Right atrium auricular region (tissue), 2 donors: Measurements from ENCODE around the gene STXBP1. TPM values are rescaled to one million over a fixed set of nuclear protein-coding genes. Genes with fewer than 3 reads are reported as not detected.

Source experiments
- DNase-seq: peaks from one replicate; pipeline ENCODE4 v3.0.0-alpha.2; 2019; ENCODE audit warnings: low spot score
- H3K27ac ChIP-seq, 2 donors: fragments of 200-600 bp; sonication (generic); 1 replicate in 1 of 2; 2 replicates in 1 of 2; pipeline ENCODE4 v1.5.1; 2016 to 2019
- H3K27me3 ChIP-seq, 2 donors: fragments of 200-600 bp; sonication (generic); one replicate each; pipeline versions ENCODE4 v1.5.1 to v1.6.0; 2017 to 2019
- H3K36me3 ChIP-seq: fragments of 200-600 bp; sonication (generic); one replicate; pipeline ENCODE4 v1.5.1; 2016
- H3K4me1 ChIP-seq, 2 donors: fragments of 200-600 bp; sonication (generic); one replicate each; pipeline versions ENCODE4 v1.5.1 to v1.6.0; 2017 to 2019
- H3K4me3 ChIP-seq, 2 donors: fragments of 200-600 bp; sonication (generic); 1 replicate in 1 of 2; 2 replicates in 1 of 2; pipeline ENCODE4 v1.5.1; 2017 to 2019; ENCODE audit warnings: mild to moderate bottlenecking in 1 of 2, moderate library complexity in 1 of 2
- H3K9me3 ChIP-seq, 2 donors: fragments of 200-600 bp; sonication (generic); one replicate each; pipeline ENCODE4 v1.5.1; 2019
- CTCF ChIP-seq, 2 donors: fragments of 200-600 bp; sonication (generic); IDR thresholded peaks; one replicate each; pipeline ENCODE4 v1.5.1; 2019; ENCODE audit warnings: antibody characterized with exemption in 2 of 2
- total RNA-seq, 2 donors: library from RNA; depleted of rRNA; stranded (reverse); fragments of >200 nt; gene quantifications; one replicate each; pipeline ENCODE4 v1.1.0, GENCODE V29; 2016

STXBP1 gene
- total RNA-seq, 2 donors from 2014 or later, result 44.9 to 72.8 TPM

- Histone ChIP-seq H3K36me3 (peaks cover 20% of the 10 kb centered on the region), H3K4me1 (peaks cover 0 to under 1% of the 10 kb centered on the region in 2 donors)
These were observed 81.6 kb downstream of the STXBP1 start for GRCh38 chr9:127693697-127694096.

GRCh38 chr9:127694890-127695720 lies 83.0 kb downstream of the STXBP1 start:
- Histone ChIP-seq H3K4me3 (no peak overlapping the region), H3K27me3 (no peaks in the 10 kb centered on the region), H3K27ac (no peak overlapping the region), H3K4me1 (peaks cover 0 to 8% of the 10 kb centered on the region in 2 donors), H3K9me3 (no peaks in the 10 kb centered on the region), H3K36me3 (peaks cover 19% of the 10 kb centered on the region)
- no peak for DNase-seq
- TF ChIP-seq CTCF (IDR thresholded peaks at IDR 0.05), result no peak

More at GRCh38 chr9:127693697-127694096, 81.6 kb downstream of the STXBP1 start:
- DNase-seq, result no peak
- H3K4me3 ChIP-seq, result no peak overlapping the region
- no peaks in the 10 kb centered on the region for H3K9me3 ChIP-seq
- no peak overlapping the region for H3K27ac ChIP-seq
- no peaks in the 10 kb centered on the region for H3K27me3 ChIP-seq
- TF ChIP-seq CTCF (IDR thresholded peaks at IDR 0.05), result no peak

GRCh38 chr9:127697575-127697974 lies 85.5 kb downstream of the STXBP1 start:
- no peaks in the 10 kb centered on the region for H3K9me3 ChIP-seq
- no peak overlapping the region for H3K4me3 ChIP-seq
- no peaks in the 10 kb centered on the region for H3K36me3 ChIP-seq
- no peak for TF ChIP-seq CTCF (IDR thresholded peaks at IDR 0.05)
- no peak for DNase-seq
- no peaks in the 10 kb centered on the region for H3K27me3 ChIP-seq
- H3K4me1 ChIP-seq, result peaks cover 0 to 8% of the 10 kb centered on the region in 2 donors
- no peak overlapping the region for H3K27ac ChIP-seq

- Histone ChIP-seq H3K36me3 (no peaks in the 10 kb centered on the region), H3K4me1 (peaks cover 0 to 8% of the 10 kb centered on the region in 2 donors), H3K27me3 (no peaks in the 10 kb centered on the region), H3K9me3 (no peaks in the 10 kb centered on the region), H3K4me3 (no peak overlapping the region), H3K27ac (peak overlapping the region; percentile 84 to 89)
- TF ChIP-seq CTCF (IDR thresholded peaks at IDR 0.05), result no peak
- DNase-seq, result no peak
These were observed 86.3 kb downstream of the STXBP1 start for GRCh38 chr9:127698386-127698785.

GRCh38 chr9:127698985-127699670 lies 87.1 kb downstream of the STXBP1 start:
- H3K9me3 ChIP-seq, result no peaks in the 10 kb centered on the region
- DNase-seq, result peak; percentile 99
- no peaks in the 10 kb centered on the region for H3K36me3 ChIP-seq
- H3K4me3 ChIP-seq, result peak overlapping the region in 1 of 2 donors; percentile 38
- H3K27me3 ChIP-seq, result no peaks in the 10 kb centered on the region
- H3K4me1 ChIP-seq, result peaks cover 0 to 8% of the 10 kb centered on the region in 2 donors
- peak in 1 of 2 donors; percentile 37 for TF ChIP-seq CTCF (IDR thresholded peaks at IDR 0.05)
- H3K27ac ChIP-seq, result peak overlapping the region; percentile 84 to 89
